C4-2B (cell line): Measurements from ENCODE around the gene ZNF620.

Experiments used
- H3K27ac ChIP-seq: fragments of 450-650 bp; 2 replicates; pipeline ENCODE4 v1.5.1; 2017
- ZFX ChIP-seq: fragments of 450-650 bp; IDR thresholded peaks from 2 replicates; pipeline ENCODE4 v1.6.1; 2017
- TF ChIP-seq, protein P1 (sequence below): fragments of 450-650 bp; conservative IDR thresholded peaks from 2 replicates; pipeline ENCODE4 v1.5.1; 2017; ENCODE audit warnings: mild to moderate bottlenecking

Gene ZNF620

GRCh38 chr3:40464339-40465110 is 41.3 kb upstream of the ZNF620 start:
- no peak overlapping the region for H3K27ac ChIP-seq
- TF ChIP-seq ZFX = no peak
- TF ChIP-seq, protein P1, sequence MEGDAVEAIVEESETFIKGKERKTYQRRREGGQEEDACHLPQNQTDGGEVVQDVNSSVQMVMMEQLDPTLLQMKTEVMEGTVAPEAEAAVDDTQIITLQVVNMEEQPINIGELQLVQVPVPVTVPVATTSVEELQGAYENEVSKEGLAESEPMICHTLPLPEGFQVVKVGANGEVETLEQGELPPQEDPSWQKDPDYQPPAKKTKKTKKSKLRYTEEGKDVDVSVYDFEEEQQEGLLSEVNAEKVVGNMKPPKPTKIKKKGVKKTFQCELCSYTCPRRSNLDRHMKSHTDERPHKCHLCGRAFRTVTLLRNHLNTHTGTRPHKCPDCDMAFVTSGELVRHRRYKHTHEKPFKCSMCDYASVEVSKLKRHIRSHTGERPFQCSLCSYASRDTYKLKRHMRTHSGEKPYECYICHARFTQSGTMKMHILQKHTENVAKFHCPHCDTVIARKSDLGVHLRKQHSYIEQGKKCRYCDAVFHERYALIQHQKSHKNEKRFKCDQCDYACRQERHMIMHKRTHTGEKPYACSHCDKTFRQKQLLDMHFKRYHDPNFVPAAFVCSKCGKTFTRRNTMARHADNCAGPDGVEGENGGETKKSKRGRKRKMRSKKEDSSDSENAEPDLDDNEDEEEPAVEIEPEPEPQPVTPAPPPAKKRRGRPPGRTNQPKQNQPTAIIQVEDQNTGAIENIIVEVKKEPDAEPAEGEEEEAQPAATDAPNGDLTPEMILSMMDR = no peak

DNA sequence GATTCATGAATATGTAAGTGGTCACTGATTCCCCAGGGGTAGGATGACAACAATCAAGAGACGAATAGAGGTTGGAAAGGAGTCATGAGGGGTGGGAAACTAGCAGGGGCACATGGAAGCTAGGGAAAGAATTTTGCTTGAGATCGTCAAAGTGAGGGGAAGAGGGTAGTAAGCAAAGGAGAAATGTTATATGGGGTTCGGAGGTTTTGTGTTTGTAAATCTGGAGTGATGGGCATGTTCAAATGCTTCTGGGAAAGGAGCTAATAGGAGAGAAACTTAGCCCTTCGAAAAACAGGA is 40.8 kb upstream of the ZNF620 start:
- no peak overlapping the region for H3K27ac ChIP-seq
- TF ChIP-seq ZFX = no peak
- TF ChIP-seq, protein P1 = no peak

DNA sequence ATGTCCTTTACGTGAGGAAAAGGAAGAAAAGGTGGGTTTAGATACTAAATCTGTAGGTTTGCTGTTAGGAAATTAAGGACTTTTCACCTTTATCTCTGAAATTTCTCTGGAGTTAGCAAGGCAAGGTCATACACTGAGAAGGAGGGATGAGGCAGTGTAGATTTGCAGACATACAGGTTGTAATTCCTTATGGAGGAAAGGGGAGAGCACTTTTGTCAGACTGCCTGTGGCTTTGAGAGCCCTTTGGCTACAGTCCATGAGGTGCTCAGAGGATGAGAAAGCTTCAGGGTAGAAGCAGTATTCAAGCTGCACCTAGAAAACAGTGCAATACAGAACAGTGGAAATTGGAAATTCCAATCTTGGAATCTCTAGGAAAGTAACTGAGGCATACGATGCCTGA is 40.4 kb upstream of the ZNF620 start:
- TF ChIP-seq ZFX = no peak
- TF ChIP-seq, protein P1 = no peak

DNA sequence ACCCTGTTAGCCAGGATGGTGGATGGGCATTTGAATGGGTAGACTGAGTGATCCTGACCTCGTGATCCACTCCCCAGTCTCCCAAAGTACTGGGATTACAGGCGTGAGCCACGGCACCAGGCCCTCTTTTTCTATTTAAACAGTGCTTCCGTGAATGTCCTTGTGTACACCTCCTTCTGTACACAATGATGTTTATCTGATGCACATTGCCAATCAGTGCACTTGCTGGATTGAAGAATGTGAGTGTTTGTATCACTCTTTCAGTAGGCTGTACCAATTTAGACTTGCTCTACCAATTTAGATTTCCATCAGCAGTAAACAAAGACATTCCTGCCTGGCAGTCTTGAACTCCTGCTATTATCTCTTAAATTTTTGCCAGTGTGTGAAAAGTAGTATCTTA is 37.8 kb upstream of the ZNF620 start:
- TF ChIP-seq, protein P1 = no peak
- no peak for TF ChIP-seq ZFX
- peak overlapping the region; percentile 51 for H3K27ac ChIP-seq

More for the DNA sequence above, 40.4 kb upstream of the ZNF620 start:
- no peak overlapping the region for H3K27ac ChIP-seq

- no peak for TF ChIP-seq ZFX
- TF ChIP-seq, protein P1 = no peak
- H3K27ac ChIP-seq = no peak overlapping the region
Observed at GRCh38 chr3:40470701-40471100, 35.1 kb upstream of the ZNF620 start.

GRCh38 chr3:40476478-40477470 is 29.1 kb upstream of the ZNF620 start, which contains the start of gene ZNF619:
Gene ZNF619 (plus strand): TSS chr3:40477122. CDS start chr3:40477980, 858 bp downstream.
- TF ChIP-seq ZFX = no peak
- TF ChIP-seq, protein P1 = no peak
- no peak within 1 kb of the TSS for H3K27ac ChIP-seq

- no peak overlapping the region for H3K27ac ChIP-seq
- no peak for TF ChIP-seq ZFX
- TF ChIP-seq, protein P1 = no peak
Observed at GRCh38 chr3:40477666-40478065, 28.2 kb upstream of the ZNF620 start.
